Lung (tissue), 12 donors: ENCODE data around the gene SRP19. TPM values are rescaled to one million over a fixed set of nuclear protein-coding genes. Genes with fewer than 3 reads are reported as not detected.
A peak's percentile ranks its signal among the peaks of the same experiment; 100 is the strongest.

Experiments
- ATAC-seq: fragments of 200-7000 bp; cut with Tn5 transposase; one replicate; pipeline ENCODE4 v1.9.1; 2020; ENCODE audit warnings: moderate number of reproducible peaks; ENCODE audit not compliant: insufficient read depth, low FRiP score
- DNase-seq, 3 donors: peaks; one replicate each; pipeline ENCODE4 v3.0.0-alpha.2; 2013 to 2017
- H3K27ac ChIP-seq, 2 donors: one replicate each; pipeline ENCODE4 v1.5.1; 2013; ENCODE audit warnings: mild to moderate bottlenecking in 2 of 2, moderate library complexity in 2 of 2, control low read depth in 1 of 2, inconsistent platforms in 1 of 2, low read depth in 1 of 2, low read length in 1 of 2
- H3K27me3 ChIP-seq, 3 donors: one replicate each; pipeline ENCODE4 v1.5.1; 2013; ENCODE audit warnings: low read length in 2 of 3; ENCODE audit not compliant: control insufficient read depth in 3 of 3, insufficient read depth in 3 of 3
- H3K36me3 ChIP-seq, 4 donors: one replicate each; pipeline ENCODE4 v1.5.1; 2013; ENCODE audit warnings: low read length in 4 of 4, mild to moderate bottlenecking in 1 of 4, moderate library complexity in 1 of 4; ENCODE audit not compliant: control insufficient read depth in 4 of 4, insufficient read depth in 4 of 4
- H3K4me1 ChIP-seq, 5 donors: one replicate each; pipeline ENCODE4 v1.5.1; 2013; ENCODE audit warnings: low read length in 5 of 5, mild to moderate bottlenecking in 2 of 5, moderate library complexity in 1 of 5; ENCODE audit not compliant: control insufficient read depth in 5 of 5, insufficient read depth in 5 of 5
- H3K4me3 ChIP-seq: one replicate; pipeline ENCODE4 v1.5.1; 2013; ENCODE audit warnings: mild to moderate bottlenecking, control low read depth, moderate library complexity
- H3K9ac ChIP-seq, 2 donors: one replicate each; pipeline ENCODE4 v1.5.1; 2013; ENCODE audit warnings: low read length in 2 of 2, control low read depth in 1 of 2; ENCODE audit not compliant: insufficient read depth in 1 of 2
- H3K9me3 ChIP-seq, 4 donors: one replicate each; pipeline ENCODE4 v1.5.1; 2013; ENCODE audit warnings: low read length in 3 of 4, mild to moderate bottlenecking in 1 of 4, moderate library complexity in 1 of 4; ENCODE audit not compliant: control insufficient read depth in 4 of 4, insufficient read depth in 3 of 4
- CTCF ChIP-seq: IDR thresholded peaks from 2 replicates; pipeline ENCODE4 v1.5.1; 2012; ENCODE audit warnings: mild to moderate bottlenecking; ENCODE audit errors: control extremely low read depth, extremely low read depth
- WGBS, 2 donors: extraction: QIAGEN DNeasy Blood & Tissue Kit; methylation state at CpG; one replicate each; pipeline ENCODE4 v1.1.7; 2013; 5-methylcytosine and 5-hydroxymethylcytosine counted together
- polyA plus RNA-seq, 2 donors: library from polyadenylated mRNA; stranded (reverse); fragments of 200-250 nt; gene quantifications; one replicate each; pipeline ENCODE4 v1.2.1, GENCODE V29; 2013
- total RNA-seq, 2 donors: library from RNA; depleted of rRNA in 1 of 2; stranded (reverse); fragments of >200 nt in 1 of 2; gene quantifications; one replicate each; pipeline ENCODE4 v1.2.1, GENCODE V29; 2014 to 2021
- donor health status: control.
- donor health status: control.
- donor health status: Bipolar disorder and iron deficiency.
- donor health status: healthy.
- donor health status: DM: yes; HTN: yes; CAD: no.

Gene SRP19
- total and polyA plus RNA-seq, 4 donors: 30.3 to 81.0 (median 57.0) TPM

- no peak overlapping the region for H3K9ac ChIP-seq
- H3K9me3 ChIP-seq: no peaks in the 10 kb centered on the region
- no peak overlapping the region for H3K4me3 ChIP-seq
- peaks cover 0 to 21% (median 9%) of the 10 kb centered on the region in 5 donors for H3K4me1 ChIP-seq
- no peak for TF ChIP-seq CTCF
- peaks cover 0 to 26% (median 11%) of the 10 kb centered on the region in 4 donors for H3K36me3 ChIP-seq
- WGBS, 2 donors: 61 to 79% methylated on average over 1 of the region's 1 CpG
- DNase-seq (no peak), ATAC-seq (no peak)
- peak overlapping the region; percentile 11 to 30 for H3K27ac ChIP-seq
- no peaks in the 10 kb centered on the region for H3K27me3 ChIP-seq
Observed at GRCh38 chr5:112918679-112919078, 57.6 kb downstream of the SRP19 start.

Other genes with a start within 250 kb of the SRP19 start
- gene APC, start 123.4 kb upstream of the SRP19 start, total RNA-seq: 100 to 1,000 TPM in 1 of 2 donors, 10 to 100 TPM in 1; 37.2 to 103 TPM
- 1 to 10 TPM; 4.1 to 8.9 TPM for gene APC, start 123.4 kb upstream of the SRP19 start, polyA plus RNA-seq
- gene REEP5, start 60.9 kb downstream of the SRP19 start, total RNA-seq: 100 to 1,000 TPM in 1 of 2 donors, 10 to 100 TPM in 1; 63.4 to 112 TPM
- gene REEP5, start 60.9 kb downstream of the SRP19 start, polyA plus RNA-seq: 10 to 100 TPM; 58.9 to 74.7 TPM
- gene DCP2, start 115.5 kb downstream of the SRP19 start, total RNA-seq: 10 to 100 TPM; 46.2 to 91.5 TPM
- gene DCP2, start 115.5 kb downstream of the SRP19 start, polyA plus RNA-seq: 10 to 100 TPM in 1 of 2 donors, 1 to 10 TPM in 1; 9.5 to 12.9 TPM